ELR (cell line): ENCODE measurements around the gene HSD17B13.

ENCODE experiments used
- DNase-seq: peaks from one replicate; pipeline ENCODE4 v3.0.0-alpha.2; 2015; ENCODE audit warnings: low read depth

The HSD17B13 gene

GRCh38 chr4:87322754-87323153 is at the start of gene HSD17B13:
Gene HSD17B13, minus strand, starts transcription at chr4:87322882. Its CDS starts 41 bp downstream, at chr4:87322841.
- no peak for DNase-seq

GRCh38 chr4:87370068-87370467 is 47.4 kb upstream of the HSD17B13 start:
- no peak for DNase-seq

GRCh38 chr4:87366521-87367162 is 44.0 kb upstream of the HSD17B13 start:
- DNase-seq: no peak

- DNase-seq: no peak
These were observed 42.7 kb upstream of the HSD17B13 start for GRCh38 chr4:87365348-87365747.

- DNase-seq: peak; percentile 36
These were observed 40.9 kb upstream of the HSD17B13 start for GRCh38 chr4:87363552-87363951.

- no peak for DNase-seq
These were observed 37.8 kb upstream of the HSD17B13 start for GRCh38 chr4:87360338-87360935.

GRCh38 chr4:87359258-87359657 is 36.6 kb upstream of the HSD17B13 start:
- no peak for DNase-seq

- DNase-seq: no peak
These were observed 34.3 kb upstream of the HSD17B13 start for GRCh38 chr4:87356832-87357526.

GRCh38 chr4:87354168-87355102 is 31.8 kb upstream of the HSD17B13 start:
- peak; percentile 36 for DNase-seq

GRCh38 chr4:87353592-87353991 is 30.9 kb upstream of the HSD17B13 start:
- peak; percentile 67 for DNase-seq

GRCh38 chr4:87345139-87345538 is 22.5 kb upstream of the HSD17B13 start:
- no peak for DNase-seq

GRCh38 chr4:87342872-87343271 is 20.2 kb upstream of the HSD17B13 start:
- DNase-seq: no peak

- peak; percentile 44 for DNase-seq
These were observed 19.4 kb upstream of the HSD17B13 start for GRCh38 chr4:87341954-87342635.

GRCh38 chr4:87339440-87339839 is 16.8 kb upstream of the HSD17B13 start:
- no peak for DNase-seq

GRCh38 chr4:87337361-87337760 is 14.7 kb upstream of the HSD17B13 start:
- no peak for DNase-seq

- no peak for DNase-seq
These were observed 10.6 kb upstream of the HSD17B13 start for GRCh38 chr4:87333267-87333666.

- no peak for DNase-seq
These were observed 8.1 kb upstream of the HSD17B13 start for GRCh38 chr4:87330761-87331160.

GRCh38 chr4:87327136-87327535 is 4.5 kb upstream of the HSD17B13 start:
- no peak for DNase-seq

GRCh38 chr4:87326460-87326859 is 3.8 kb upstream of the HSD17B13 start:
- DNase-seq: no peak

- DNase-seq: no peak
These were observed 794 bp downstream of the HSD17B13 start for GRCh38 chr4:87321888-87322287.

- DNase-seq: no peak
These were observed 5.2 kb downstream of the HSD17B13 start for GRCh38 chr4:87317527-87317926.

GRCh38 chr4:87316961-87317360 is 5.7 kb downstream of the HSD17B13 start:
- DNase-seq: no peak
